Tibial nerve (tissue), 4 donors: ENCODE measurements around the gene HOXC10.

Experiments used
- CTCF ChIP-seq, 5 experiments: fragments of 200-600 bp in 3 of 5; fragments of 450-650 bp in 2 of 5; sonication (generic) in 3 of 5; IDR thresholded peaks; one replicate each; pipeline ENCODE4 v1.5.1; 2016 to 2019; ENCODE audit warnings: antibody characterized with exemption in 5 of 5, mild to moderate bottlenecking in 3 of 5, moderate library complexity in 2 of 5
- EP300 ChIP-seq, 2 donors: sonication (generic); formaldehyde crosslinking; IDR thresholded peaks; one replicate each; pipeline ENCODE4 v1.6.1; 2017; ENCODE audit warnings: antibody characterized with exemption in 2 of 2, mild to moderate bottlenecking in 1 of 2
- POLR2A ChIP-seq, 2 donors: fragments of 450-650 bp; IDR thresholded peaks; one replicate each; pipeline ENCODE4 v1.6.1; 2017; ENCODE audit warnings: antibody characterized with exemption in 2 of 2, mild to moderate bottlenecking in 2 of 2, moderate library complexity in 2 of 2

- no peak for TF ChIP-seq EP300 (IDR thresholded peaks at IDR 0.05)
- no peak for TF ChIP-seq CTCF (IDR thresholded peaks at IDR 0.05)
- no peak for TF ChIP-seq POLR2A (IDR thresholded peaks at IDR 0.05)
Observed at GRCh38 chr12:53972722-53973235, 12.2 kb upstream of the HOXC10 start, which contains the start of gene HOXC11.
